ENCODE measurements around the gene TMEM30A.

TMEM30A gene

DNA sequence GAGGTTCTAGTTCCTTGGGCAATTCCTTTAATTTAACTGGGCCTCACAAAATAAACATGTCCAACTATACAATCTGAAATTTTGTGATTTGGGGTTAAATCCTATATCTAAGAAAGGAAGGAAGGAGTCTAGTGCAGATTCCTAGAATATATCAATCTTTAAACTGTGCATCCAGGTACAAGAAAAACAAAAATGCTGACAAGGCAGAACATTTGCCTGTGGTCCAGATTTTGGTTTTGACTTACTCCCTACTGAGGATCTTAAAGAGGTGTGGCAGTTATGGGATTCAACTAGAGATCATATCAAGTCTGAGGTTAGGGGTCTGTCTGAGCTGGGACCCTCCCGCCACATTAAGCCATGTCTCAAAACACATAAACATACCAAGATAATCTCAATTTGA lies 23.3 kb downstream of the TMEM30A start:
- DNase-seq, result no peak

DNA sequence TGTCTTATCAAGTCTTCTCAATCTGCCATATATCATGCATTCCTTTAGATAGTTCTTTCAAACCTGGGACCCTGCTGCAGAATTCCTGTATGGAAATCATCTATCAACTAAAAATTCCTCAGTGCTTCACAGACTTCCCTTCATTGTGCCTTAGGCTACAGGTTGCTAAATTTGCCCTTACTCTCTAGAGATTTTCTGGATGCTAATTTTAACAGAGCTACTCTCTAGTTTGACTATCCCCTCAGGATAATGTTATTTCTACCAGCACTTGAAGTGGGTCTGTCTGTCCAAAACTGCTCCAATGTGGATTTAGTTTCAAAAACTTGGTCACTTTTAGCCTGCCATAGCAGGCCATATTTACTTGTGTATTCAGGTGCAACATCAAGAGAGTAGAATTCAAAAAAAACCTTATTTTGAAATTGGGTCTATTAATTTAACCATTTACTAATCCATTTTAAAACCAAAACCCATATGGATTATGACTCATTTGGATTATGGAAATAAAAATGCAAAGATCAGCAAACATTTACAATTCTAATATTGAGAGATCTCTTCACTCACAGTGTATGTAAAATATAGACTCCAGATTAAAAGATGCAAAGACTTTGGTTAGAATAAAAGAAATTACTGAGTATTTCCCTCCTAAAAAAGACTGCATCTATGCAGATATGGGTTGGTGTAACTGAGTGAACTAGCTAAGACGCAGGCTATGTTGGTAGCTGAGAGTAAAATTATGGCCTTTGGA lies 27.1 kb downstream of the TMEM30A start:
- no peak for DNase-seq

DNA sequence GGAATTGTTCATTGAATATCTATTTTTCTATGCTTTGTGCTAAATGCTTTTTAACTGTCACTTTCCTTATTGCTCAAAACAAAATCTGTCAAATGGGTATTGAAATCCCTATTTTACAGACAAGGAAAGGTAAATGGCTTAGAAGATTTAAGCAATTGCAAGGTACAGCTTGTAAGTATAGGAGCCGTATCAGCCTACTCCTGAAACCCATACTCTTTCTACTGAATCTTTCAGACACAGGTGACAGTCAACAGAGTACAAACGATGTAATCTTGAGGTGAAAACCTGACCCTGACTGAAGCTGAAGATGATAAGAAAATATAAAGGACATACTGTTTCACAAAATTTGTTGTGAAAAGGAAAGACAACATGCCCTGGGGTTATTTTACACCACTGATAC lies 34.0 kb downstream of the TMEM30A start:
- no peak for DNase-seq

DNA sequence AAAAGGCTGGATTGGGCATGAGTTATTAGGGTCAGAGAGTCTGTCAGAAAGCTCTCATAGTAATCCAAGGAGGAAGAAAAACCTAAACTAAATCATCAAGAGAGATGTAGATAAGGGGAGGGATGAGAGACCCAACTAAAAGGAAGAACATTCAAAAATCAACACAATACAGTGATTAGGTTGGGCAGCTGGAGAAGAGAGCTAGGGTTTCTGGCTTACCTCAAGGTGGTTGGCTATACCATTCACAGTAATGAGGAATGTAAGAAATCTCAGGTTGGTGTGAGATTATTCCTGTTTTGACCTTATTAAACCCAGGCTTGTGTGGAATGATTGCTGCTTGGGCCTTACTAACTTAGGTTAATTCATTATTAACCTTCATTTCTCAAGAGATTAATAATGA lies 34.8 kb downstream of the TMEM30A start:
- DNase-seq, result no peak

DNA sequence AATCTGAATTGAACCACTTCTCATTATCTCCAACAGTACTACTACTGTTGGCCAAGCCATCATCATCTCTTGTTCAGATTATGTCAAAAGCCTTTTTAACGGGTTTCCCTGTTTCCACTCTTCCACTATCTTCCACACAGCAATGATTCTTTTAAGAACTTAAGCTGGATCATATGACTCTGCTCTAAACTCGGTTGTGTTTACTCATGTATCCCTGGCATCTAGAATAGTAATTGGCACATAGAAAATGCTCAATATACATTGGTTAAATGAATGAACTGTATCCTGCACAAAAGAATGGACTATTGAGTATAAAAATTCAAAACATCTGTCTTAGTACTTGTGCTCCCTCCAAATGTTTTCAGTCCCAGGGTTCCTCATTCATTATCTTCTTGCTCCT lies 38.2 kb downstream of the TMEM30A start:
- DNase-seq, result no peak

DNA sequence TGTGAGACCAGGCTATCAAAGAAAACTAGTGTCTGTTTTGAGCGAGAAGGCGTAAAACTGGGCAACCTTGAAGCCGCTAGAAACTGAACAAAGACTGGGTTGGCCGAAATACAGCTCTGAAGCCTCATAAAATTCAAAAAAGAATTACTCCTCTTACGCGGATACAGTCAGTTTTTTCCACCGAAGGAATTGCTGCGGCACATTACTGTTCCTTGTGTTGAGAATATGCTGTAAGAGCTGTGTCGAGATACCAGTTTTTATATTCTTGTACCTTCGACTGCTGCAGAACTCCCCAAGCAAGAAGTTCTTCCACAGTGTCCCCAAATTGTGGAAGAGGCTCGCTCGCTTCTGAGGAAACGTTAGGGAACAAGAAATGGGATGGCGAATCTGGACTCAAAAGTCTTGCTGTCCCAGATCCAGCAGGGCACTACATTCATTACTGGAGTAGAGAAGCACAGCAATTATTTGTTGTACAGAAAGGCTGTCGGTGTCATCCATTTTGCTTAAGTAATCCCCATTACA lies 40.5 kb downstream of the TMEM30A start:
- DNase-seq, result no peak

DNA sequence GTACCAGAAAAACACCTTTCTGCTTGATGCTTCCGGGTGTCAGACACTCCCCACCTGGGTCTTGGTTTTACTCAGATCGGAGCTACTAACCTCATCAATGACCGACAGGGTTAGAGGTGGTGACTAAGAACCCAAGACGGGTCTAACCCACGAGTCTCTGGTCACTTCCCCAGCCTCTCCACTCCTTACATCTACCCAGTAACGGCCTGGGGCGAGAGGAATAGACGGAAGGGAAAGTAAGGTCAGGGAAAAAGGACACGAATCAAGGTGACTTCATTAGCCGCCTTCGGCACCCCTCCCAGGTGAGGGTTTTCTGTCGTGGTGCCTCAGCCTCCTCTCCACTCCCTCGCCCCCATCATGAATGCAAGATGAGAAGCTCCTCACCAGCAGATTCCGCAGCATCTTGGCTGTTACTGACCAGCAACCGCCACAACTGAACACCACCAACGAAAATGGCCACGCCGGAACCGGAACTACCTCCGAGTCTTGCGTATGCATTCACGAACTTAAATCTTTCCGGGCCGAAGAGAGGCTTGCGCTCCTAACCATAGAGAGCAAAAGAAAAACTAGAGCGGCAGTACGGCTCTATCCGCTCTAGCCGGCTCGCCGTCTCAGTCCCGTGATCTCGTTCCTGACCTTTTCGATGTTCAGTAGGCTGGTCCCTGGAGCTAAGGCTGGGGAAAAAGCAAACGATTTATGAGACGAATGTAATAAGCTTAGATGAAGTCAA lies 41.1 kb downstream of the TMEM30A start, which contains the start of gene COX7A2:
Gene COX7A2, minus strand, starts transcription at position 469 of the 730 bp plus-strand sequence. Its CDS starts 67 bp downstream, at position 402.
- DNase-seq, result peak; percentile 95

DNA sequence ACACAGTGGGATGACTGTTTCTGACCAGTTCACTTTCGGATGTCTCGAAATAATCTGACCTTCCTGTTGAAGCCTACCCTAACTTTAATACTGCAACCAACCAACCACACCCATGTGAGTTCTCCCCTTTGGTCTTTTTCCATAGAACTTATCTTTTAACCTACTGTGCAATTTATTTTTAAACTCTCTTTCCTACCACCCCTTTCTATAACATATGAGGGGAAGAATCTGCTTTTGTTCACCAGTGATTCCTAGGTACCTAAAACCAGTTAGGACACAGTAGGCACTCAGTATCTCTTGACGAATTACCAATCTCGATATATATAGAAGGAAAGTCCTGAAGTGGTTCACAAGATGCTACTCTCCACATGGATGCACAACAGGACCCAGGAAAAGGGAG lies 48.0 kb downstream of the TMEM30A start:
- DNase-seq, result no peak

DNA sequence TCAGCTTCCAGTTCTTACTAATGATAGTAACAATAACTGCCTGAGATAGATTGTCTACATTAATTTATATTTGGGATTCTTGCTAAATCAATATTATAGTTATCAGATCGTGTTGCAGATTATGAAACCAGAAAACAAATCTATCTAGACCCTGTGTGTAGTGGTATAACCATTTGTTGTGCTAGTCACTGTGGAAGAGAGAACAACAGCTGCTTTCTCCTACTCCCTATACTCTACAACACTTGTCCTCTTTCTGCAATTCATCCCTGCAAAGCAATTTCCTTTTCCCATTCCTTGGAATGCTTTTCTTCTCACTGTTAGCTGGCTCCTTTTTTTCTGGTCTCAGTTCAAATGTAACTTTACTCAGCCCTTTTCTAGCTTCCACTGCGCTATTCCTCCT lies 49.3 kb downstream of the TMEM30A start:
- no peak for DNase-seq

DNA sequence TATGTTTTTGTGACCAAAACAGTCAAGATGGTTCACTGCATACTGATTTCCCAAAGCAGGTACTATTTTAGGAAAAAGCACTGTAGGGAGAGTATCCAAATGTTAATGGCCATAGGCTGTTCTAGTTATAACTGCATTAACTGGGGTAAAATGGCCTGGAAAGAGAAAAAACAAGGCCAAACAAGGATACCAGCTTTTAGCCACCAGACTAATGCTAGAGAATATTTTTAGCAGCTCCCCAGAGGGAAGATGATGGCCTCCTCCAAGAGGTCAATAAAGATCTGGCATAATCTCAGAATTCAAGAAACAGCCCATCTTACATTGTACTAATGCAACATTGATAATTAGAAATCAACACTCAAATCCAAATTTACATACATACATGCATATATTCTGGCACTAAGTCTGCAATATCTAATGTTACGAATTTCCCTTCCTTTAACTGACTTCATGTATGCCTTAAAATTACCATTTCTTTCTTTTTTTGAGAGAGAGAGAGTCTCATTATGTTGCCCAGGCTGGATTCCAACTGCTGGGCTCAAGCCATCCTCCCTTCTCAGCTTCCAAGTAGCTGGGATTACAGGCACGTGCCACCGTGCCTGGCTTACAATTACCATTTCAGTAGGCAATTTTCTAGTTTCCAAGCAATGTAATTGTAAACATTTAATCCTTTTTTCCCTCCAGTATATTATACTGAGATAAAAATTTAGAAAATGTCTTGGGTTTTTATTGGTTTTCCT lies 50.3 kb downstream of the TMEM30A start:
- no peak for DNase-seq

DNA sequence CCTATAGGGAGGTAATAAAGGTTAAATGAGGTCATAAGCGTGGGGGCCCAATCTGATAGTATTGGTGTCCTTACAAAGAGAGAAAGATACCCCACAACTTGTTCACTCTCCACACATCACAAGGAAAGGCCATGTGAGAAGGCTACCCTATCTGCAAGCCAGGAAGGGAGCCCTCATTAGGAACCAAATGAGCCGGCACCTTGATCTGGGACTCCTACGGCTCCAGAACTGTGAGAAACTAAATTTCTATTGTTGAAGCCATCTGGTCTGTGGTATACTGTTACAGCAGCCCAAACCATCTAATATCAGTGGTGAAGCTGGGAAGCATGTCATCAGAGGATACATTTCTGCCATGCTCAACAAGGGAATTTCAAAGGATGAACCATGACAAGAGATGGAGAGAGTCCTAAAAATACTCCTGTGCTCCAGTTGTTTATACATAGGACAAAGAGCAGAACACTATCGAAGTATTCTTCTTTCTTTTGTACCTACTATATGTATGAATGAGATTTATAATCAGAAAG lies 51.4 kb downstream of the TMEM30A start:
- no peak for DNase-seq

DNA sequence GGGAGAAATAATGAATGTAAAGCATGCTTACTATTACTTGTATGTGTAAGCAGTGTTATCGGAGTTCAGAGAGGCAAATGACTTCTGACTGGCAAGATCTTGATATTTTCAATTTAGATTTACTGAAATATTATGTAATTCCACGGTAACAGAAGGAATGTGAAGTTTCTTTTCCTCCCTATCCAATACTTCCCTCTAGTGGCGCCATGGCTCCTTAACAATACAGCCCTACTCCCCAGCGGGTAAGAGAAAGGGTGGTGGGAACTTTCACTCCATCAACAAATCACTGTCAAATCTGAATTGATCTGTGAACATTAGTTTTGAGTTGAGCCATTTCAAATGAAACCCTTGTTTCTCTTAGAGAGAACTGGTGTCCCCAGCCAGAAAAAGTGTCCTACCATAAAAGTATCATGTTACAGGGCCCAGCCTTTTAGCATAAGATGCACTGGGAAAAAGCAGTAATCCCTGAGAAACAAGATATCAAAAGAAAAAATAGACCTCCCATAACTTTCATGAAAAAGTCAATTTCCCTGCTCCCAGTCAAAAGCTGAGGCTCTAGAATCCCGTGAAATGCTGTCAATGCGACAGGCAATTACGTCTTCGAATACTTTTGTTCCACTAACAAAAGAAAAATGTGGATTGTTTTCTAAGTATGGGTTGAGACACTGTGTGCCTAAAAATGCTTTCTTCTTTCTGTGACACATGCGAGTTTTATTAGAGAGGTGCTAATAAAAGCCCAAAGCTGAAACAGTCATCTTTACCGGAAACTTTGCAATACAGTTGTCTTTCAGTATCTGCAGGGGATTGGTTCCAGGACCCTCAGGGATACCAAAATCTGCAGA lies 53.9 kb downstream of the TMEM30A start:
- no peak for DNase-seq

DNA sequence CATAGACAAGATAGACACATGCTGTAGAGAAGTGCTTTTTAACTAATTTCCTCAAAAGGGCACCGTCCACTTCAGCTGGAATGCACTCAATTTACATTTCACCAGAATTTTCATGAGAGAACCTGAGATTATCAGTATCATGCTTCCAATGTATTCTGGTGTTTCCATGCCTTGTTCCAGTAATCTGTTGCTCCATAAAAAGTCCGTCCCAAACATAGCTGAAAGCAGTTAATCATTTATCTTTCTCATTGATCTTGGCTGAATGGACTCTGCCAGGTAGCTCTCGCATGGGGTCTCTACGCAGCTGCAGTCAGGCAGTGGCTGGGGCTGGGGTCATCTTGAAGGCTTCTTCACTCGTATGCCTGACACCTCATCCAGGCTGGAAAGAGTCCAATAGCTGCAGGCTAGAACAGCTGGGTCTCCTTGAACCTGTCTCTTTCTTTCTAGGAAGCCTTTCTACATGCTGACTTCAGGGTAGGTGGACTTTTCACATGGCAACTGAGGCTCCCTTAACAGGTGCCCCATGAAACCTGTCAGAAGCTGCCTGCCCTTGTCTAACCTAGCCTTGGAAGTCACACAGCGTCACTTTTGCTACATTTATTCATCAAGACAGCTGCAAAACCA lies 60.2 kb downstream of the TMEM30A start:
- DNase-seq, result no peak

DNA sequence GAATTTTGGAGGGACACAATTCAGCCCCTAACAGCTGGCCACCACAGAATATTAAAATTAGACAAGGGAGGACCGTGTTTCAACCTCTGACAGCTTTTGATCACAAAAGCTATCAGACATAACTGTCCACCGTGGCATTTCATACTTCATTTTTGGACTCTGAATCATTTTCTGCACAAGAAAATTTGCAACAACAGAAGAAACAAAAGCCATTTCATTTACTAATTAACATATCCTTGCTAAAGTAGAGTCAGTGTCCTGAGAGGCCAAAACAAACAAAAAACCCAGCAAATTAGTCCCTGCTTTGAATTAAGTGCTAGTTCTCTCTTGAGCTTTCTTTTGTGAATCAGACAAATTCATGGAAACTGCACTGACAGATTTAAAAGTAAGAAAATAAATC lies 61.2 kb downstream of the TMEM30A start:
- no peak for DNase-seq

DNA sequence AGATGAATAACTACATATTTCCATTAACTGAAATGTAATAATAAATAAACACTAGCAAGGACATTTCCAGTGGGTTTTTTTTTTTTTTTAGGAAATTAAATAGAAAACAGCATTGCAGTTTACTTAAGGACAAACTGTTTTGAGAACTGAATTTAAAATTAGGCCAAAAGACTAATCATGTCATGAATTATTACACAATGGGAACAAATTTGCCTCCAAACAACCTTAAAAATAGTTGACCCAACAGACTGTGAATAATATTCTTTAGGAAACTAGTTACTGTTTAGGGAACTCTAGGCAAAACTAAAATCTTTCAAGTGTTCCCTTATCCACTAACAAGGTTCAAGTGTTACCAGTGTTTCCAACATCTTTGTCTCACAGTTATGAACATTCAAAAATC lies 62.3 kb downstream of the TMEM30A start:
- DNase-seq, result no peak

DNA sequence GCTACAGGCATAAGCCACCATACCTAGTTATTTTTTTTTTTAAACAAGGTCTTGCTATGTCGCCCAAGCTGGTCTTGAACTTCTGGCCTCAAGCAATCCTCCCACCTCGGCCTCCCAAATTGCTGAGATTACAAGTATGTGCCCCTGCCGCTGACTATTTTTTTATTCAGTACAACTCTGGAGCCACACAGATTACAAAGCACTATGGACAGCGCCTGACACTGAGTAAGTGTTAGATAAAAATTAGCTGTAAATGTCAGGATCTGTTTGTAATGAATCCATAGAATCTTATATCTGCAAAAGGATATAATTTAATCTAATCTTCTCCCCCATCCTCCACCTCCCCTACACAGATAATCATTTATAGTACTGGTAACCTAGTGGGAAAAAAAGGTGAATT lies 63.5 kb downstream of the TMEM30A start:
- DNase-seq, result no peak

DNA sequence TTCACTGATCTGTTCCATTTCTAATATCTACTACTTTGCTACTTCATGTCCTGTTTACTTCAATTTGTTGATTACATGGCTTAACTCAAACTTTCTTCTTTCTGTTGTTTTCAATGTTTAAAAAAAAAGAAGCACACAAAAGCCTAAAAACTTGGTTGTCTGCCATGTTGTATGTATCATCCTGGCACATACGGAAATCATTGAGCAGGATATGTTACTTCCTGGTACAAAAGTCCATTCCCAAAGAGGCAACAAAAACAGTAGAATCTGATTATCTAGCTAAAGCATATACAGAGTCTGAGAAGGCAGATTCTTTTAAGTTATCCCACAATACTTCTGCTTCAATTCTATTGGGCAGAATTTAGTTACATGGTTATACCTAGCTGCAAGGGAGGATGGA lies 64.2 kb downstream of the TMEM30A start:
- no peak for DNase-seq

DNA sequence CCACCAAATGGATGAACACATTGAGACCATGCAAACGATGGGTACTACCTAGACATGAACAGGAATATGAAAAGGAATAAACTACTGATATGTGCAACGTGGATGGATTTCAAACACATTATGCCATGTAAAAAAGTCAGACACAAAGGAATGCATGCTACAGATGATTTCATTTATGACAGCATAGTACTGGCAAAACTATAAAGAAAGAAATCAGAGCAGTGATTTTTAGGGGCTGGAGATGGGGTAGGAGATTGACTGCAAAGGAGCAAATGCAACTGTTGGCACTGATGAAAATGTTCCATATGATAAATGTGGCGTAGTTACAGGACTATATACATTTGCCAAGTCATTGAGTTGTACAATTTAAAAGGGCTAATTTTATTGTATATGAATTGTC lies 65.3 kb downstream of the TMEM30A start:
- DNase-seq, result no peak

DNA sequence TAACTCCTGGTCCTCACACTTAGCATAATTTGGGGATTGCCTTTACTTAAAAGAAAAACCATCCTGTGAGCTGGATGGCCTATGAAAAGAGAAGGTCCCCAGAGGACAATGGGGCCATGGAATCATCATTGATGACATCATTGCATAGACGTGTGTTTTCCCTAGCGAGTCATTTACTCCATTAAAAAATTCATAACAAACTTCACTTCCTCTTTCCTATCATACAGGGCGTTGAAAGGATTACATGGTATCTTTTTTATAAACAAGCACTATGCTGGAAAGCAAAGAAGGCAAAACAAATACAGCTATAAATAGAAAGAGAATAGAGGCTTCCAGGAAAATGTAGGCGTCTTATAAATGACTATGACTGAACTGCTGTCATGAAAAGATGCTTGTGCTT lies 67.4 kb downstream of the TMEM30A start:
- no peak for DNase-seq

DNA sequence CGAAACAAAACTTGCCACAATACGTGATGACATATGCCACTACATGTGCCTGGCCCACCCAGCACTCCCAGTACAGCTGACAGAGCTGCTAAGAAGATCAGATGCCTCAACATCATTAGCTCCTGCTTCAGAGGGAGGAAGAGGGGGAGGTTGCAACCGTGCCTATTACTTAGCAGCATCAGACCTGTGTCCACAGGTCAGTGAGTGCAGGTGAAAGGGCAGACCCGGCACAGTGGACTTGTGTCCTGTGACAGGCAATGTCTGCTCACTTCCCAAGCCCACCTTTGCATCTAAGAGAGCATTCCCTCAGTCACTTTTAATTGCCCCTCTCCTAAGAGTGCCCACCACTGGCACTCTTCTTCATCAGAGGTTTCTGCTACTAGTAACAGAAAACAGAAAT lies 69.3 kb downstream of the TMEM30A start:
- DNase-seq, result no peak

DNA sequence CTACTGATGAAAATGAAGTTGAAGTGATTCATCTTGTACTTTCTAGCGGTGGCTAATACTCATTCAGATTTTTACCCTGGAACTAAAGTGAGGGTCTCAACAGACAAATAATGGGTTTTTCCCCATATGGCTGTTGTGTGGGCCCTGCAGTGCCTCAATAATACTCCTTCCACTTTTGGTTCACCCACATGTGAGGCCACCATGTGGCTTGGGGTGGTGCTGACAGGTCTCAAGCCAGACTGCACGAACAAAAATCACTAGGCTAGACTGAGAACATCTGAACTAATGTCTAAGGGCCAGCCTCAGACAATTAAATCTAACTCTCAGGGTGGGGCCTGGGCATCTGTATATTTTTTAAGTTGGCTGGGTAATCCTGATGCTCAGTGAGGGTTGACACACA lies 70.9 kb downstream of the TMEM30A start:
- no peak for DNase-seq

DNA sequence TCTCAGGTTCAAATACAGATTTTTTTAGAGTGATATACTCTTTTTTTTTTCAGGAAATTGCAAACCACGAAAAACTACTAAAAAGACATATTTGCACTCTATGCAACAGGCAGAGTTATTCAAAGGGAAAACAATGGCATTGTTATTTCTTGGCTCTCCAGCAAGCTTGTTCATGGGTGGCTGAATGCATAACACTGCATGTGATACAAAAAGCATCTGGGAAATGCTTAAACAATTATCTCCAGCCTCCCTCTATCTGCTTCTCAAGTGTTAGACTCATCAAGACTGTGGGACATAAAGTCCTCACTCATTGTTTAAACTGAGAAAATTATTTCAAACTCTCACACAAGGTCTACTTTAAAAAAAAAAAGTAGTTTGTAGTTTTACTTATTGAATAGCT lies 71.5 kb downstream of the TMEM30A start:
- no peak for DNase-seq

Measured in NCI-H1436 (cell line).